GM18873 (cell line): ENCODE measurements around the gene PLA2G4E.

ENCODE experiments used
- ATAC-seq: cut with Tn5 transposase; IDR thresholded peaks from one replicate; pipeline ENCODE4 v1.9.1; 2021; ENCODE audit warnings: mild to moderate bottlenecking, moderate library complexity, moderate number of reproducible peaks; ENCODE audit not compliant: unreplicated experiment, low FRiP score

Gene PLA2G4E

GRCh38 chr15:42020713-42021273 lies at the start of gene PLA2G4E:
TSS of gene PLA2G4E (minus strand) at chr15:42021042. CDS start at chr15:42021030, 12 bp downstream.
- ATAC-seq, result no peak

GRCh38 chr15:42070279-42070975 lies 49.6 kb upstream of the PLA2G4E start:
- no peak for ATAC-seq

GRCh38 chr15:42069496-42070278 lies 48.8 kb upstream of the PLA2G4E start:
- no peak for ATAC-seq

- ATAC-seq, result no peak
Measured at GRCh38 chr15:42069025-42069424, 48.2 kb upstream of the PLA2G4E start.

- no peak for ATAC-seq
Measured at GRCh38 chr15:42068601-42069000, 47.8 kb upstream of the PLA2G4E start.

- ATAC-seq, result no peak
Measured at GRCh38 chr15:42066764-42067415, 46.0 kb upstream of the PLA2G4E start.

GRCh38 chr15:42065468-42065867 lies 44.6 kb upstream of the PLA2G4E start:
- no peak for ATAC-seq

GRCh38 chr15:42065033-42065432 lies 44.2 kb upstream of the PLA2G4E start:
- ATAC-seq, result no peak

GRCh38 chr15:42064271-42064670 lies 43.4 kb upstream of the PLA2G4E start:
- ATAC-seq, result no peak

GRCh38 chr15:42063122-42063848 lies 42.4 kb upstream of the PLA2G4E start:
- ATAC-seq, result no peak

GRCh38 chr15:42062284-42062806 lies 41.5 kb upstream of the PLA2G4E start:
- no peak for ATAC-seq

GRCh38 chr15:42060797-42061196 lies 40.0 kb upstream of the PLA2G4E start:
- no peak for ATAC-seq

- ATAC-seq, result no peak
Measured at GRCh38 chr15:42060477-42060763, 39.6 kb upstream of the PLA2G4E start.

GRCh38 chr15:42059661-42060476 lies 39.0 kb upstream of the PLA2G4E start:
- ATAC-seq, result no peak

GRCh38 chr15:42058791-42059190 lies 37.9 kb upstream of the PLA2G4E start:
- ATAC-seq, result no peak

GRCh38 chr15:42057799-42058646 lies 37.2 kb upstream of the PLA2G4E start:
- no peak for ATAC-seq

- ATAC-seq, result no peak
Measured at GRCh38 chr15:42056934-42057798, 36.3 kb upstream of the PLA2G4E start.

- no peak for ATAC-seq
Measured at GRCh38 chr15:42053914-42054313, 33.1 kb upstream of the PLA2G4E start.
